GM19099 (cell line): ENCODE data around the gene MON1B.
A peak's percentile ranks its signal among the peaks of the same experiment; 100 is the strongest.

Experiments
- POLR2A ChIP-seq: IDR thresholded peaks from 3 replicates; pipeline ENCODE4 v1.6.1; 2011; ENCODE audit warnings: low read depth; ENCODE audit not compliant: insufficient read length; ENCODE audit errors: extremely low read depth

The MON1B gene

DNA sequence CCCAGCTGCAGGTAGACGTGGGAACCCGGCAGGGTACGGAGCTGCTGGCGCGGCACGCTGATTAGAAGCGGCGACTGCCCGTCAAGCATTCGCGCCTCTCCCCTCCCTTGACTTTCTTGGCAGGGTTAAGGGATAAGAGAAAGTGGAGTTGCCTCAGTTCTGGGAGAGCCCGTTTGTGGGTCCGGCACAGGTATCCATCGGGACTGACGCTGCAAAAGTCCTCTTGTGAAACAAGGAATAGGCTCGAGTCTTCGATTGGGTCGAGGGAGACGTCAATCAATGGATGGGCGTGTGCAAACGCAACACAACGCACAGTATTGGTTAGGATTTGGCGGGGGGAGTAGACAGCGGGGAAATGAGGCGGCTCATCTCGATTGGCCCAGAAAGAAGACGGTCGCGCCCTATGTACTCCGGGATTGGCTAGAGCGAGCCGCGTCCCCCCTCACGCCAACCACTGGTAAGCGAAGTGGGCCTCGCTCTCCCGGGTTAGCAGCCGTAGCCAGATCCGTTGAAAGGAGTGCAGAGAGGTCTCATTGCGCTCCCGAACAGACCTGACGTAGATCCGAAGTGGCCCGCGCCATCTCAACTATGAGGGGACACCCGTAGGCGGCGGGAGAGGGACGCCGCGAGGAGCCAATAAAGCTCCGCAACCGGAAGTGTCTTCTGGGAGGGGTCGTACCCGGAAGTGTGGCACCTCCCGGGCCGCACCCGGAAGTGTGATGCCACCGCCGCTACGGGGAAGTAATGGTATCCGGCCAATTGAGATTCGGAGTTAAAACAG, at the start of gene MON1B:
TSS of gene MON1B (plus strand) at position 713 of the 781 bp plus-strand sequence. CDS start 296 bp downstream, outside the sequence.
- TF ChIP-seq POLR2A, result peak; percentile 79

DNA sequence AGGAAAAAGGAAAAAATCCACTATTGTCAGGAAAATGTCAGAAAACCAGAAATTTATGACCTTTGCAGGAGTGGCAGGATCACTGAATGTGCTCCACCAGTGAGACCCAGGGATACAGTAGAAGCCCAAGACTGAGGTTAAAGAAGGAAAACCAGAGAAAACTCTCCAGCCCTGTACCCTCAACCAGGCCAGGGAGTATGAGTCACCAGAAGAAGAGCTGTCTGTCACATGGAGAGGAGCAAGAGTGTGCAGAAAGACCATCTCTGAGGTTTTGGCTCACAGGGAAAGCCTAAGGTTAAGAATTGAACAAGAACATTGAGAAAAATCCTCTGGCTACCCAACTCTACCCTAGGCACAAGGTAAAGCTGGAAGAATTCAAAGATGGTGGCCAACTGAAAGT, 47.6 kb upstream of the MON1B start:
- no peak for TF ChIP-seq POLR2A

DNA sequence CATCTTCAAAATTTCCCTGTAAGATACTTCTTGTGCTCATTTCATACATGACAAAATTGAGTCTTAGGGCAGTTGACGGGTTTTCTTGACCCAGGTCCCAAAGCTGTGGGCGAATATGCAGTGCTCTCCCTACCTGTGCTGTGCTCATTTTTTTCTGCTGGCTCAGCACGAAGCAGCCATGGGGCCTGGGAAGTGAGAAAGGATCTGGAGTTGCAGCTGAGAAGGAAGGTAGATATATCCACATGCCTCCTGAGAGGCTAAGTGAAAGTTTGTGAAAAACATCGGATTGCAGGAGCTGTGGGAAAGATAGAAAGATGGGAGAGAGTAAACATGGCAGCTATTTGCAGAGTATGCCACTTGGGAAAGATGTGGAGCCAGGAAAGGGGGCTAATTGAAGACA, 42.9 kb upstream of the MON1B start:
- no peak for TF ChIP-seq POLR2A

DNA sequence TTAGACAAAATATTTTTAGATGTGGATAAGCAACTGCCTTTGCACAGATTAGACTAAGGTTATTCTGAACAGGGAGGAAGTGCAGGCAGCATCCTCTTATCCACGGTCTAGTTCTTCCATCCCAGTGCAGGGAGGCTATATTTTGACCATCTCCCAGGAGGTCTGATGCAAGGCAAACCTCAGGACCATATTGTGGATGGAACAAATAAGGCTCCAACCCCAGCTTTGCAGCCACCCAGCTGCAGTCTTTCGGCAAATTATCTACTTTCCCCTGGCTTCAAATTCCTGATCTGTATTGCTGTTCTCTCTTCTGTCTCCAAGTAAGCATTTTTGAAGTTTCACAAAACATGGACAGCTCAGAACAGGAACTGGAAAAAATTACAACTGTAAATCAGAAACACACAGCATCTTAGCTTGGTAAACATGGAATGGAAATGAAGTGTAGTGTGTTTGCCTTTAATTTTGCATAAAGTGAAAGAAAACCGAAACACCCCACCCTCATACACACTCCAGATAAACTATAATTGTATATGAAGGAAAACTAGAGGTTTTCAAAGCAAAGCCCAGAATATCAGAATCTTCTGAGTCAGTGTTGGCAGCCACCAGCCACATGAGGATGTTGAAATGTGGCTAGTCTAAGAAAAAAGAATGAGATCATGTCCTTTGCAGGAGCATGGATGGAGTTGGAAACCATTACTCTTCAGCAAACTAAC, 33.5 kb upstream of the MON1B start:
- TF ChIP-seq POLR2A, result no peak

DNA sequence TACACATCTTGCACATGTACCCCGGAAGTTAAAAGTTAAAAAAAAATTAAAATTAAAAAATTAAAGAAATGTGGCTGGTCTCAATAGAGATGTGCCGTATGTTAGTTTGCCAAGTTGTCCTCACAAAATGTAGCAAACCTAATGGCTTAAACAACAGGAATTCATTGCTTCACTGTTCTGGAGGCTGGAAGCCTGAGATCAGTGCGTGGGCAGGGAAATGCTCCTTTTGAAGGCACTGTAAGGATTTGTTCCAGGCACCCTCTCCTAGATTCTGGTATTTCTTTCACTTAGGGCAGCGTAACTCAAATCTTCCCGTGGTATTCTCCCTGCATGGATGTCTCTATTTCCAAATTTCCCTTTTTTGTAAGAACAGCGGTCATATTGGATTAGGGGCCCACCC, 32.7 kb upstream of the MON1B start:
- no peak for TF ChIP-seq POLR2A

DNA sequence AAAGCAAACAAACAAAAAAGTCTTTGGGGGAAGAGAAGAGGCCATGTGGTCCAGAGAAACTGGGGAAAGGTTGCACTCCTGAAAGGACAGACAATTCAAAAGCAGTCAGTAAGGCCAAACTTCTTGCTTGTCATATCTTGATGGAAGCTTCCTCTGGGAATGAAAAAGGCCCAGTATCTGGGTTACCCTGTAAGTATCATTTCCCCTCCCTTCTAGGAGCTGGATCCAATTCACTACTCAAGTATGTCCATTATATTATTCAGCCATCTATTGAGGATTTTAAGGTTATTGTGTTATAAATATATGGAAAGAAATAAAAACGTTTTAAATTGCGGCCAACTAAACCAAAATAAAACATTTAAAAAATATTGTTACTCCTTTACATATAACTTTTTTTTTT, 26.0 kb upstream of the MON1B start:
- TF ChIP-seq POLR2A, result no peak

DNA sequence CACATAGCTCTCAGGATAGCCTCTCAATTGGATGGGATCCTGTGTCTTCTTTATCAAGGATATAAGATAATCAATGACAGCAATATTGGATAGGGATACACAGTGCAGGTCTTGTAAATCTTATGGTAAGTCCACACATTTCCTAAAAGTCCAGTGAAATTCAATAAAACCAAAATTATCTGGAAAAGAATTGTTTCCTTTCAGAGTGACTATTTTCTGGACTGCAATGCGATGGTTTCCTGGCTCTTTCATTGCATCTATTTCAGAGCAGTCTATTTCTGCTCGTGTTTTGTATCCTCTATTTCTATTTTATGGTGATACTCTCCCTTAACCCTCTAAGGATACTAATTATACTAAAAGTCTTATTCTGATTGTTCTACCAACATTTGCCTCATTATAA, 24.3 kb upstream of the MON1B start:
- TF ChIP-seq POLR2A, result no peak

DNA sequence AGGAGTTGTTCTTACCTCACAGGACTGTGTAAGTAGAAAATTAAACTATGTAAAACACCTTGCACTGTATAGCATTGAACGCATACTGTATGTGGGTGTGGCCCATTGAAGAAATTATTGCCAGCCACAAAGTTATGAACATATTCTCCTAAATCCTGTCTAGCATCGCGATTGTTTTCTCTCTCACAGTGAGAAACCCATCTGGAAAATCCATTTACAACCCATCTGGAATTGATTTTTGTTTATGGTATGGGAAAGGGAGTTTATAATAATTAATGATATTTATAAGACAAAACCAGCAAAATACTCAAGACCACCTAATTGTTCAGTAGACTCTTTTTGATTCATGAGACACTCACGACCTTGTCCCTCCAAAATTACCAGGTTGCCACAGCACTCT, 22.1 kb upstream of the MON1B start:
- no peak for TF ChIP-seq POLR2A

DNA sequence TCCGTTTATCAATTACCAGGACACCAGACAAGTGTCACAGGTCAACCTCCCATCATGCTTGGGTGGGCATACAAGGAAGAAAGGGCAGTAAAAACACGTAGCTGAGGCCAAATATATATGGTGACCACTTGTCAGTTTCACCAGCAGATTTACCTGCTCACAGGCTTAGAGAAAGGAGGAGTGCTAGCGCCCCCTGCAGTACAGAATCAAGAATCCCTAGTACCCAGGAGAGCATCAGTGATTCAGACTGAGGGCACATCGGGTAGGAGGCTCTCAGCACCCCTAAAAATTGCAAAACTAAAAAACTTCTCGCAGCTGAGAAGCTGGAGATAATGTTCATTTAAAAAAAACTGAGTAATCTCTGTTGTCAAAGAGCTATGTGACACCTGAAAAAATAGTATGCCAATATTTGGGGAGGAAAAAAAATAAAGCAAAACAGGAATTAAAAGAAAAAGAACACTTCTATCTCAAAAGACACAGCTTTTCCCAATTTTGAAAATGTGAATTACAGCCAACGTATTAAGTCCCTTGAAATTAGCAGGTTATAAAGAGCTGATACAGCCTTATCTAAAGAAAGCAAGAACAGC, 21.2 kb upstream of the MON1B start:
- TF ChIP-seq POLR2A, result no peak

DNA sequence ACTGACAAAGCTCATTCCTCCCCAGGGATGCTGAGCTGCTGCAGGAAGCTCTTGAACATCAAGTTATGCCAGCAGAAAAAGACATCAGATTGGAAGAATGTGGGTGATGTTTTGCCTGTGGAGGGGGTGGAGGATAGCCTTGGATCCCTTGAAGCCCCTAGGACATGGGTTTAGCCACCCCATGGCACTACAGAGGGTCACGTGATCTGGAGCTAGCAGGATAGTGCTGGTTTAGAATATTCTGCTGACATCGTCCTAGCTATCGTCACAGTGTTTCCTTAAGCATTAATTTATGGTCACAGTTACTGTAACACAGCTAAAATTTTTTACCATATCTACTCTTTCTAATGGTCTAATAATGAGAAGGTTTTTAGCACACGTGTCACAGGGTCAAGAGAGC, 20.2 kb upstream of the MON1B start:
- no peak for TF ChIP-seq POLR2A

DNA sequence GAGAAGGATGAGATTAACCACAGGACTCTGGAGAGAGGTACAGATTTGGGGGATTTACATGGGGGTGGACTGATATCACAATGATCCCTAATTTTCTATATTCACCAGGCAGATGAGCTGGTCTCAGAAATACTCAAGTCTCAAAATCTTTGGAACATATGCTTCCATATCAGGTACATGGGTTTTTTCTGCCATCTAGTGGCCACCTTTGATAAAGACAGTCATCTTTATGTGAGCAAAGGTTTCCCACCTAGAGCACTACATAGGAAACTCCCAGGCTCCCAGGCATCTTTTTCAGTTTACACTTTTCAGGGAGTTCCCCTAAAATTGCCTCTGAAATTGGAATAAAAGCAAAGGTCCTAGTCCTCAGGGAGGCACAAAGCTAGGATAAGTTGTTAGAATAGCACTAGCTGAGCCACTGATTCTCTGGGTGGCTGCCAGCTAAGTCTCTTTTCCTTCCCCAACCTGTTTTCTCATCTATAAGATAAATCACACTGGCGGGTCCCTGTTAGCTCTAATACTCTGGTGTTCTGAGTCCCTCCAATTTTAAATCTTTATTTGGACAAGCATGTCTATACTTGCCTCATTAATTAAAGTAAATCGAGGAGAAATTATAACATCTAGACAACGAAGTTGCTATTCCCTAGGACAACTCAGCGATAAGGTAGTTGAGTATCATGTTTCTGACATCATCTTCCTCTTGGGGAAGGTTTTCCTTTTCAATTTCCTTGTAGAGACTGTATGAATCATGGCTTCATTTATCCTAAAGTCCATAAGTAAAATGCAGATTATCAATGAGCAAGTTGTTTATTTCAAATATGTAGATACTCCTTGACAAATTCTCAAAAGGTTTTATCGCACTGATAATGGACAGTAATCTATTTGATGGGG, 19.0 kb upstream of the MON1B start:
- TF ChIP-seq POLR2A, result no peak

DNA sequence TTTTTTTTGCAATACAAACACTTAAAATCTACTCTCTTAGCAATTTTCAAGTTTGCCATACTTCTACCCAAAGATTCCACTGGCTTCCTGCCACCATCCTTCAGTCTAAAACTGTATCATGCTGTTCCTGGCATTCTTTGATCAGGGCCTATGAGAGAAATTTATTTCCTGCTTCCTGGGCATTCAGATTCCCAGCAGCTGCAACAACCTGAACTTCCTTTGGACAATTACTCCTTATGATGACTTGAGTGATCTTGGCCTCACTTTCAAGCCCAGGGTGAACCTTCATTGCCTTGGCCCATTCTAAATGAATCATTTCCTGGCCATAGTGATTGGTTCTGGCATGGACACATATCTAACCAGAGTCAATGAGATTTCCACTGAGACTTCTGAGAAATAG, 18.0 kb upstream of the MON1B start:
- no peak for TF ChIP-seq POLR2A

DNA sequence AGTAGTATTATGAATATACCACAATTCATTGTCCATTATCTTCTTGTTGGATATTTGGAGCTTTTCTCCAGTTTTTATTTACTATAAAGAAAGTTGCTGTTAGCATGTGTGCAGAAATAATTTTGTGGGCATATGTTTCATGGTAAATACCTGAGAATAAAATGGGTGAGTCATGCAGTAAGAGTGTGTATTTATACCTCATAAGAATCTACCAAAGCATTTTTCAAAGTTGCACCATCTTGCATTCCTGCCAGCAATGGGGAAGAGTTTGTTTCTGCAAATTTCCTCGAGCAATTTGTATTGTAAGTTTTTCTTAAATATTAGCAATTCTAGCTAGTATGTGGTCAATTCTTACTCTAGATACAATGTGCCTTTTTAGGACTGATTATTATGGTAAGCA, 7.9 kb upstream of the MON1B start:
- no peak for TF ChIP-seq POLR2A

DNA sequence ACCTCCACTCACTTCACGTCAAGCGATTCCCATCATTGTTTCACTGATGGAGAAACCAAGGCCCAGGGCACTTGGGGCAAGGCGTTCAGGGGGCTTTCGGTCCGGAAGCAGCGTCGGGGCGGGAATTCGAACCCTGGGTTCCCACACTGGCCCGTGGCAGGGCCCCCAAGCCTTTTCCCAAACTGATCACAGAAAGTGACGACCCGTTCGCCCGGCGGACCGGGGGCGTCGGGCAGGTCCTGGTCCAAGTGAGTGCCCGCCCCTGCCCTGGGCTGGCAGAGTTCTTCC, 856 bp upstream of the MON1B start:
- TF ChIP-seq POLR2A, result no peak

DNA sequence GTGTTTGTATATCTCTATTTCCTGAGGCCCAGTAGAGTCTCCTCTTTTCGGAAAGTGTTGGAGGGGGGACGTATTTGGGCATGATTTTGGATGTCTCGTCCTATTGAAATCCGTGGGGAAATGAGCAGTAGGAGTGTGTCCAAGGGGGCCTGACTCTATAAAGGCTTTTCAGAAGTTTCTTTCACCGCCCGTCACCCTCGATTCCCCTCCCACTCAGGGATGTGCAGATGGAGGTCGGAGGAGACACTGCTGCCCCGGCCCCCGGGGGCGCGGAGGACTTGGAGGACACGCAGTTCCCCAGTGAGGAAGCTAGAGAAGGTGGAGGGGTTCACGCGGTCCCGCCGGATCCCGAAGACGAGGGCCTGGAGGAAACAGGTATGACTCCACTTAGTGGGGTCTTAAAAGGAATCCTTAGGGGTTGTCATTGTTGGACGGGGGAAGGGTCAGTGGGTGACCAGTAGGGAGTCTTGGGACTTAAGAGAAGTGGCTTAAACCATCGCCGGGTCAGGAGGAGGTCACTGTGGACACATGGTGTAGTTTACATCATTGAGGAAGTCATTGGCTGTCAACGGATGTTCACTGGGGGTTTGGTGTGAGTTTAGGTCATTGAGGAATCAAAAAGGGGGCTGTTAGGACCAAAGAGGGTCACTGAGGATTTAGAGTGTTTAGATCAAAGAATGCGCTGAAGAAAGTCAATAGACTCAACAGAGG, 424 bp downstream of the MON1B start:
- TF ChIP-seq POLR2A, result no peak
